HG03025 (cell line): ENCODE results near the gene CDH22.

Experiments used
- ATAC-seq: cut with Tn5 transposase; IDR thresholded peaks from one replicate; pipeline ENCODE4 v1.9.1; 2021; ENCODE audit warnings: mild to moderate bottlenecking, moderate library complexity; ENCODE audit not compliant: unreplicated experiment, low FRiP score

CDH22 gene

DNA sequence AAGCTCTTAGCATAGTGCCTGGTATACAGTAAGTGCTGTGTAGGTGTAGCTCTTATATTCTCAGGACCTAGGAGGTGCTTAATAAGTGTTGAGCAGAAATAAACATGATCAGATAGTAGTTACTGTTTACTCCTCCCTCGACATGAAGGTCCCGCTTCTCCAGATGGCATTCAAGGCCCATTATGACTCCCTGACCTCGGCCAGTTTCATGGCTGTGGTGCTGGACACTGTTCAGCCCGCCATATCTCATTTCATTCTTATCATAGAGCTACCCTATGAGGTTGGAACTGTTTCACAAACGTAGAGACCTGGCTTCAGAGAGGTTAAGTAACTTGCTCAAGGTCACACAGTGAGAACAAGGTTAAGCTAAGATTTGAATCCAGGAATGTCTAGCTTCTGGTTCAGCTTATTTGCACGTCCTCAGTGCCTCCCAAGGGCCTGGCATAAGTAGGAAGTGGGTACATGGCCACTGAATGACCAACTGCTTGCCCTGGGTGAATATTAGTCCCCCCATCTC is 151.2 kb downstream of the CDH22 start:
- no peak for ATAC-seq

DNA sequence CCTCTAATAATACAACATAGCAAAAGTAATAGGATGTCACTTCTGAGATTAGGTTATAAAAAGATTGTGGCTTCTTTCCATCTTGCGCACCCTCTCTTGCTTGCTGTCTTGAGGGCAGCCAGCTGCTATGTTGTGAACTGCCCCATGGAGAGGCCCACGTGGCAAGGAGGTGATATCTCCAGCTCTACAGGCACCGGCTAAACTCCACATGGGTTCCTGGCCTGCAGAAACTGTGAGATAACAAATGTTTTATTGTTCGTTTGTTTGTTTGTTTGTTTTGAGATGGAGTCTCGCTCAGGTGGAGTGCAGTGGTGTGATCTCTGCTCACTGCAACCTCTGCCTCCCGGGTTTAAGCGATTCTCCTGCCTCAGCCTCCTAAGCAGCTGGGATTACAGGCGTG is 152.2 kb downstream of the CDH22 start:
- no peak for ATAC-seq

DNA sequence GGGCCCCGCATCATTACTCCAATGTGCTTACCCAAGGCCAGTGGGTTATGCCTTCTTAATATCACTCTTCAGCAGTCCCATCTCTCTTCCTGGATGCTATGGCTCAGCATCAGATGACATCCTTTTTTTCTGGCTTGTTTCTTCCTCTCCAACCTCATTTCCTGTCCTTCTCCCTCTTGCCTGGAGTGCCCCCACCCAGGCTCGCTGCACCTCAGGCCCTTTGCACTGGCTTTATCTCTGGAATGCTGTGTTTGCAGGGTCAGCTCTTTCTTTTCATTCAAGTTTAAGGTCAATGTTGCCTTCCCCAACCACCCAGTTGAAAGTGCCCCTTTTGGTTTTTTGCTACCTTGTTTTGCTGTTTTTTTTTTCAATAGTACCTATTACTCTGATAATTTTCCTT is 153.5 kb downstream of the CDH22 start:
- ATAC-seq, result no peak

DNA sequence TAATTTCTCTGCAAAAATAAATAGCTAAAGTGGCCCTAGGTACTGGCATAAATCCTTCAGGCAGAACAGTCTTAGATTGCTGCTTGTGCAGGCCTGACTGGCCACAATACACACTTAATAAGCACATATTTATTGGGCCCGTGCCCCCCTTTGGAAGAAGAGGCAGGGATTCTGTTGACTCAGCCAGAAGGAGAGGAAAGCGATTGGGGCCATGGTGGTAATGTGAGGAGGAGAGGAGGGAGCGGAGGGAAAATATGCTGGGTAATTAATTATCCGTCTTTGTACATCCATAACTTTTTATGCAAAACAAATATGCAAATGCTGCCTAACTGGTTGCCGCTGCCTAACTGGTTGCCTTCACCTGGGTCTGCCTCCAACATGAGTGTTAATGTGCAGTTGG is 154.0 kb downstream of the CDH22 start:
- no peak for ATAC-seq

DNA sequence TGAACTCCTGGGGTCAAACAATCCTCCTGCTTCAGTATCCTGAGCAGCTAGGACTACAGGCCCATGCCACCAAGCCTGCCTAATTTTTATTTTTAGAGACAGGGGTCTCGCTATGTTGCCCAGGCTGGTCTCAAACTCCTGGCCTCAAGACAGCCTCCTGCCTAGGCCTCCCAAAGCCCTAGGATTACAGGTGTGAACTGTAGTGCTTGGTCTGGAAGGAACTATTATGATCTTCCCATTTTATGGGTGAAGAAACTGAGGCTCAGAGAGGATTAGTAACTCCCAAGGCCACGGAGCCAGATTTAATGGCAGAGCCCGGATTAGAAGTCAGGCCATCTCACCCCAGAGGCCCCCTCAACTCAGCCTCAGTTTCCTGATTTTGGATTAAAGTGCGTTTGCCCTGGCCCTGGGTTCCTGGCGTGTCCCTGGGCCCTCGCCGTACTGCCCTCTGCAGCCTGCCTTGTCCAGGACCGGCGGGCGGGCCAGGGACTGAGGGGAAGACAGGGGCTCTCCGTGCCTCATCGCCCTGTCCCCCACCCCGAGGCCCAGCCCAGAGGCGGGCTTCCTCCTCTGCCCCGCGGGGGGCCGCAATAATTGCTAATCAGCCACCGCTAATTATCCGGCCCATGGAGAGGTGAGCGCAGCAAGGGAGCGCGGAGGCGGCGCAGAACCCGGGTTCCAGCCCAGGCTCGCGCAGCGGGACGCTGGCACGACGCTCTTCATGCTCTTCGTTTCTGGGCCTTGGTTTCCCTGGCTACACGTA is 155.3 kb downstream of the CDH22 start:
- ATAC-seq, result no peak

DNA sequence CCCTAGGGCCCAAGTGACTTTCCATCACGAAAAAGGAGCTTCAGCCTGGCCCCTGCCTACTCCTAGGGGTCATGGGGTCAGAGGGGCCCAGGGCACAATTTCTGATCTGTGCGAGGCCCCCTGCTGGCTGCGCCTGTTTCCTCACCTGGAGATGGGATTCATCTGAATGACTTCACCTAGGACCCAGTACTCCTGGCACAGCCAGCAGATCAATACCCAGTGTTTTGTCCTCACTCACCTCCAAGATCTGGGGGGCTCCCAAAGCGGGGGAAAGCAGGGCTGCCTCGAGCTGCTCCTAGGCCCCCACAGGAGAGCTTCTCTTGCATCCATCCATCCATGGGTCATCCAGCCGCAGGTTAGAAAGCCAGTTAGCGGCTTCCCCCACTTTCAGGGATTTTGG is 156.4 kb downstream of the CDH22 start:
- ATAC-seq, result no peak

DNA sequence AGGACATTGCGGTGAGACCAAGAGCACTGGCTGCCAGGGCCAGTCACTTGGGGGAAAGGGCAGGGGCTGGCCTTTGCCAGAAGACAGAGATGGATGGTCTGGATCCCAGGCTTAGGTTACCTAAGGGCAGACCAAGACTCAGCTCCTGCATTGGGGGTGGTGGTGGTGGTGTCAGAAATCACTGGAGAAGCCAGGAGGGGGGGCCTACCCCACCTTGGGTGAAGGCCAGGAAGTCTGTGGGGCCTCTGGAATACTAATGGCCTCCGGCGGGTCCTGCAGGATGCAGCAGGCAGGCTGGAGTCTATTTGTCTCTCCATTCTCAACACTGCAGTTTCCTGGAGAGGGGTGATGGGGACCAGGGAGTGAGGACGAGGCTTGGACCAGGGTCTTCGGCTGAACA is 157.4 kb downstream of the CDH22 start:
- no peak for ATAC-seq

DNA sequence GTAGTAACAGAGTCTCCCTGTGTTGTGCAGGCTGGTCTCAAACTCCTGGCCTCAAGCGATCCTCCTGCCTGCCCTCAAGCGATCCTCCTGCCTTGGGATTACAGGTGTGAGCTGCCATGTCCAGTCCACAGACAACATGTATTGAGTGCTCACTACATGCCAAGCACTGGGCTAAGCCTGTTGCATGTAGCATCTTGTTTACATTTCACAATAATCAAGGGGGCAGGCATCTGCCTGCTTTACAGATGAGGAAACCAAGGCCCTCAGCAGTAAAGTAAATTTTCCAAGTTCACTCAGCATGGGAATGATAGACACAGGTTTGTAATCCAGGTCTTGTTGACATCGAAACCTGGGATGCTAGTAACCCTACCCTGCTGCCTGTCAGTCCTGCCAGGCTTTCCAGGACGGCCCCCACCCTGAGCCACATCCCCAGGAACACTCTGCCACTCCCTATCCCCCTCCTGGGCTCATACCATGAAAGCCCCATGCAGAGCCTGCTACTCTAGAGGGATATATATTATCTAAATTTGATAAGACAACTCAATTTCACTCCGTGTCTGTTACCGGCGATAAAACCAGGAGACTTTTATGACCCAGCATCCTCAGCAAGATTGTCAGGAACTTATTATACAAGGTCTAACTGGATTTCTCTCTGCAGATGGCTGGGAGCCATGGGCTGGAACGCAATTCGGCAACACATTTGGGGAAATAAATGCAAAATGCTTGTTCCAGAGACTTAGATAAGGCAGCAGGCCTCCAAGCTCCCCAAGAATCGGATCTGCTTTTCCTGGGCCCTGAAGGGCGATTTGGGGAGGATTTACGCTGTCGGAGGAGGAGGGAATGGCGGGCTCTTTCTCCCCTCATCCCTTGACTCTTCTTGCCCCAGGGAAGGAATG is 159.7 kb downstream of the CDH22 start:
- no peak for ATAC-seq

DNA sequence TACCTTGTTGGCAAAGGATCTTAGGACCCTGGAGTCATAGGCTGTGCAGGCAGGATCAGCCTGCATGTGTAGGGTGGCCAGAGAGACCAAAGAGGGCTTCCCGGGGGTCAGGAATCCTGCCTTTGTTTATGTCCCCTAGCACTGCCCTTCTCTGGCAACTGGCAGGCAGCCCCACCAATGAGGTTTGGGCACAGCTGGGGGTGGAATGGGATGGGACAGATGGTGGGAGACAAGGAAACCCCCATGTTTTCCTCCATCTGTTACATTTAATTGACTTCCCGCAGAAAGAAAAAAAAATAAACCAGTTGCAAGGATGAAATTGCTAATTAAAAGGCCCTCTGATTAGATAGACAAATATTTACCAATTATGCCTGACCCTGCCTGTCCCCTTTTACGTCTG is 162.6 kb downstream of the CDH22 start:
- no peak for ATAC-seq

DNA sequence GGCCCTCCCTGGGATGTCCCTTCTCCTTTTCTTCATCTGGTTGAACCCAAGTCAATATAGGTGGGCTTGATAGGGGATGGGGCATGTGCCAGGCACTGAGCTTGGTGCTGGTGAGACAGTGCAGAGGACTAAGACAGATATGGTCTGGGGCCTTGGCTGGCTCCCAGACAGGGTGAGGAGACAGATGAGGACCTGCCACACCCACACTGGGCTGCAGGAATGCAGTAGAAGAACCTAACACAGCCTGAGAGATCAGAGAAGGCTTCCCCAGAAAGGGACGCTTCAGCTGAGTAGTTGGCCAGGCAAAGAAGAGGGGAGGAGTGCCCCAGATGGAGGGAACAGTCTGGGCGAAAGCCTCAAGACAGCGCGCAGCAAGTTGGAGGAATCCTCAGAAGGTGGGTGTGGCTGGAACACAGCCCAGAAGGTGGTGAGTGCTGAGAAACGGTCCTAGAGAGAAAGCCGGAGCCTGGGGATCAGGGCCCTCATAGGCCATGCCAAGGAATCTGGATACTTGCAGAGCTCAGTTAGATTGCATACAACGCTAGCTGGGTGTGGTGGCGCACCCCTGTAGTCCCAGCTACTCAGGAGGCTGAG is 163.8 kb downstream of the CDH22 start:
- ATAC-seq, result no peak

DNA sequence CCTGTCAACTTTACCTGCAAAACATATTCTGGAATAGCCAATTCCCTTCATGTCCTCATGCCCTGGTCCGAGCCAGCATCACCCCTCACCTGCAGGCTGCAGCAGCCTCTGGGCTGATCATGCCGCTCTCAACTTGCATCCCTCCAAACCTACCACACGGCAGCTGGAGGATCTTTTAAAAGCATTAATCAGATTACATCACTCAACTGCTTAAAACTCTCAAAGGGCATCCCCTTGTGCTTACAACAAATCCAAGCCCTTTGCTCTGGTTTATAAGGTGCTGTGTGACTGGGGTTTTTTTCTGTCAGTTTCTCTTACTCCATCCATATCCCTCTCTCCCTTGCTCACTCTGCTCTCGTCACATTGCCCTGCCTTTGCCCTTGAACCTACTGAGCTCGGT is 166.2 kb downstream of the CDH22 start:
- ATAC-seq, result no peak

DNA sequence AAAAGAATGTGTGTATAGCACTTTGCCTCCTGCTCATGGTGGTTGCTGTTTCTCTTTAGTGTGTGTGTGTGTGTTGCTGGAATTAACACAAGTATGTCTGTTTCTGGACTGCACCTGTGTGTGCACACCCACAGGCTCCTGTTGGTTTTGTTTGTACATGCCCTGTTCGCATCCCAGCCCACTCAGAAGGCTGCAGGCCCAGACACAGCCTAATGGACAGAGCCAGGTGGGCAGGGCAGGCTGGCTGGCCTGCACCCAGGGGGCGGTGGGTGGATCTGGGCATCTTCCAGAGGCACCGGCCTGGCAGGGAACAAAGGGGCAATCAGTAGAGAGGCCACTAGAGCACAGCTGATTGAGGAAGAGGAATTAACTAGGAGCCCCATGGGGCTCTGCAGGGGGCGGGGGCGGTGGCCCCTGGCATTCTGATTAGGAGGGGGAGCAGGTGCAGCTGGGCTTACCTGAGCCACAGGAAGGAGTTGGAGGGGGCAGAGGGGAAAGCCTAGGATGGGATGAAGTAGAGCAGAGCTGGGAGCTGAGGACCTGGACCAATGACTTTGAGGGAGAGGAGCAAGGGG is 168.3 kb downstream of the CDH22 start:
- ATAC-seq, result no peak

DNA sequence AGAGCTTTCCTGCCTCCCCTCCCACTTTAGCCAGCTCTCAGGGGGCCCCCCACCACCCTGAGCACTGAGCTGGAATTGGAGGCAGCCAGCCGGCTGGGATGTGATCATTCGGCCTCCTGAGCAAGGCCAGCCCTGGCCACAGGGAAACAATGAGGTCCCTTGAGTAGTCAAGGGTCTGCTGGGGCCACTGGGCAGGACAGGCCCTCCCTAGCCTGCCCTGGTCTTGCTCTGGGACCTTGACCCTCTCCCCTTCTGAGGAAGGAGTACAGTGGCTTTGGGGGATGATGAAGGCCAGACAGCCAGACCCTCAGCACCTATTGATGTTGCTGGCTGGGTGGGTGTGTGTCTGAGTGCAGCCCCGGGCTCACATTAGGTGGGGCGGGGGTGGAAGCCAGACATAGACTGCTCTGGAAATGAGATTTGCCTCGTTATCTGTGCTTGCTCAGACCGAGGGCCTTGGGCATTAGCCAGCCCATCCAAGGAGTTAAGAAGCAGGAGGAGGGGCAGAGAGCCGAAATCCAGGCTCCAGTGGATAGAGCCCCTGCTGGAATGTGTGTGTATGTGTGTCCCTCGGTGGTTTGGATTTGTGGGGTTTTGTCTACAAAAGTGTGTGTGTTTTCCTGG is 168.9 kb downstream of the CDH22 start:
- no peak for ATAC-seq

DNA sequence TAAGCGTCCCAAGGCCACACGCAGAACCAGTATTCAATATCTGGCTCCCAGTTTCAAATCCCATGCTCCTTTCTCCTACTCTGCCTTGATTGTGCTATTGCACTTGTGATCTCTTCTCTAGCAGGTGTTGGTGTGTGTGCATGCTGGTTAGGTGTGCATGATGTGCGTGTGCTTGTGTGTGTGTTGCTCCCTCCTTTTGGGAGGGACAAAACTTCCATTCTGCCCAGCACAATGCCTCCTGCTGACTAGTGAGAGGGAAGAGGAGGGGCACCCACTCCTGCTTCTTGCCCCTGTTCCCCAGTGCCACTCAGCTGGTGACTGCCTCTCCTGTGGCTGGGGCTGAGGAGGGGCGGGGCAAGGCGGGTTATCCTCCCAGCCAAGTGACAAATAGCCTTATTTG is 170.5 kb downstream of the CDH22 start:
- no peak for ATAC-seq

DNA sequence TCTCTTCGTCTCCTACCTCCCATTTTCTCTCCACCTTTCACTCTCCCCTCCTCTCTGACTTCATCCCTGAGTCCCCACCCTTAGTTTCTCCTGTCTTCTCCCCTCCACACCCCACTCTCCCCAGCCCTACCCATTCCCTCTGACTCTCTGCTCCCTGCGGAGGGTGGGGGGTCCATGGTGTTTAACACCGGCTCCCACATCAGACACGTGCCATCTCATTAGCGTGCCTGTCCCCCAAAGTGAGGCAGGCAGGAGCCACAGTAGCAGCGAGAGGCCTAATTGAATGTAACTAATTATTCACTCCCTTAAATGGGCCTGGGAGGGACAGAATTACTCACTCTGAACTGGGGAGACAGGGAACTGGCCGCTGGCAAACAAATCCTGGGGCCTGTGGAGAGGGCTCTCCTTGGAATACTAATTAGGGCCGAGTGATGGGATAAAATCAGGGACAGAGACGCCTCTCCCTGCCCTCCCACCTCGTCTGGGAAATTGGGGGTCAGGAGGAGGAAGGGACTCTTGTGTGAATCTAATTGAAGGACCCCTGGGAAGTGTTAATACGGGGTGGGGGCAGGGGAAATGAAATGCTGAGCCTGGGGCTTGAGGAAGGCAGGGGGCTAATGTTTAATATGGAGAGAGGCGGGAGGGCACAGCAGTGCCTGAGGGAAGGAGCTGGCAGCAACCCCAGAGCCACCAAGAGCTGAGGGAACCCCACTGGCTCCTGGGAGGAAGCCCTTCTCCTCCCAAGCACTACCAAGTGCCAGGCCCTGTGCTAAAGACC is 172.3 kb downstream of the CDH22 start:
- ATAC-seq, result no peak

DNA sequence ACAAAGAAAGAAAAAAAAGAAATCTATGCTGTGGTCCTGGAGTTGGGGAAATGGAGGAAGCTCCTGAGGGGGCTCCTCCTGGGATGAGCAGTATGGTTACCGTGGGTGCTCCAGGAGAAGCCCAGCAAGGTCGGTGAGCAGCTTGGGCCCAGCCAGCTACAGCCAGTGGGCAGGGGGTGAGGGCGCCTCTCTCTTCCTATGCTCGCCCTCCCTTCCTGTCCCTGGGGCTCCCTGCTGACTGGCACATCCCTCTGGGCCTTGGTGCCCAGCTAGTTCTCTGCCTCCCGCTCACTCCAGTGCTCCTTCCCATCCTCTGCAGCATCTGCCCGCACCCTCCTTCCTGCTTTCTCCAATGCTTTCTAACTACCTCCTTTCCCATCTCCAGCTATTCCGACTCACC is 173.6 kb downstream of the CDH22 start:
- ATAC-seq, result no peak

DNA sequence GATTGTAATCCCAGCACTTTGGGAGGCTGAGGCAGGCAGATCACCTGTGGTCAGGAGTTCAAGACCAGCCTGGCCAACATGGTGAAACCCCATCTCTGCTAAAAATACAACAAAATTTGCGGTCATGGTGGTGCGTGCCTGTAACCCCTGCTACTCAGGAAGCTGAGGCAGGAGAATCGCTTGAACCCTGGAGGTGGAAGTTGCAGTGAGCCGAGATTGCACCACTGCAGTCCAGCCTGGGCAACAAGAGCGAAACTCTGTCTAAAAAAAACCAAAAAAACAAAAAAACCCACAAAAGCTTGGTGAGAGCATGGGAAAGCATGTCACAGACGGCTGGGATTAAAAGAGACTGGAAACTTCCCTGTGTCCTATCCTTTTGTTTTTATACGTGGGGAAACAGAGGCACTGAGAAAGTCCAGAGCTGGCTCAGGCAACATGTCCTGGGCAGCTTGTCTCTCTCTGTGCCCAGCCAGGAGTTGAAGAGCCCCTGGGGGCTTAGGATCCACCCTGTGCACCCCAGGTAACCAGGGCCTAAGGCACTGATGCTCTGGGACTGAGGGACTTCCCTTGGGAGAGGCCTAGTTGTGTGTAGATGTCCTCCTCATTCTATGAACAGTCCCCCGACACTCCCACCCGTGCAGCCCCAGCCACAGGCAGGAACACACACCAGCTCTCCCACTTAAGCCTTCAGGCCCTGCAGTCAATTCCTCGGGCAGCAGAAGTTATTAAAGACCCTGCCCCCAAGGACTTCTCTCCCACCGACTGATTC is 174.2 kb downstream of the CDH22 start:
- ATAC-seq, result no peak

DNA sequence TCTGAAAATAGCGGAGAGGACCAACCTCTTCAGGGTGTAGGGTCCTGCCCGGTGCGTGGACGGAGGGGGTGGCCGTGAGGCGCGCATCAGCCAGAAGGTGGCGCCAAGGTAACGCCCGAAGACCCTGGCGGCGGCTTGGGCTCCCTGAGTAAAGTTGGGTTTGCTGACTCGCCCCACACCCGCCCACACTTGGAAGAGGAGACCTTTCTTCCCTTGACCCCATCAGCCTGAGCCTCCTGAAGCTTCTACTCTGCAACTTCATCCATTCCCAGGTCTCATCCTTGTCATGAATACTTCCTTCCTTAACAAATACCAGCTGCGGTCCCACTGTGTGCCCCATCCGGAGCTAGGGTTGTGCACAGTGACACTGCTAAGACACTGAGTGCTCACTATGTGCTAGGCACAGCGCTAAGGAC is 175.6 kb downstream of the CDH22 start:
- no peak for ATAC-seq

DNA sequence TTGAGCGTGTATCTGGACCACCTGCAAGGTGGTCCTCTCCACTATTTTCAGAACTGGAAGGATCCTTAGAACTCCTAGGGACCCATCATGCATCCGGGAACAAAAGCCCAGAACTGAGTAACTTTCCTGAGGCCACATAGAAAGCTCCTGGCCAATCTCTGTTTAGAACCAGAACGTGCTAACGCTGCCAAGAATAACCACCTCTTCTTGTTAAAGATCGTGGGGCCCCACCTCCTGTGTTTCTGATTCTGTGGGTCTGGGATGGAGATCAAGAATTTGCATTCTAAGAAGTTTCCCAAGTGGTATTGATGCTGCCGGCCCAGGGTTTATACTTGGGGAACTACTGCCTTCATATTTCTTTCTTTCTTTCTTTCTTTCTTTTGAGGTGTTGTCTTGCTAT is 176.9 kb downstream of the CDH22 start:
- no peak for ATAC-seq
